Neural cell (in vitro differentiated cells): ENCODE measurements around the gene ITGA5. TPM values are rescaled to one million over a fixed set of nuclear protein-coding genes. Genes with fewer than 3 reads are reported as not detected.
A peak's percentile ranks its signal among the peaks of the same experiment; 100 is the strongest.

ENCODE experiments used
- H2AFZ ChIP-seq: fragments of 200-600, 300-800 bp; sonication (generic), shearing (Covaris generic); 2 replicates; pipeline ENCODE4 v1.6.0; 2014; ENCODE audit warnings: low read depth, mild to moderate bottlenecking, antibody characterized with exemption, low read length, moderate library complexity
- H3F3A ChIP-seq: fragments of 200-600 bp; shearing (Covaris generic); 2 replicates; pipeline ENCODE4 v1.6.1; 2016; ENCODE audit warnings: mild to moderate bottlenecking, moderate library complexity, mixed read lengths, antibody characterized with exemption, low read length; ENCODE audit not compliant: insufficient read depth, poor library complexity, severe bottlenecking
- H3K27ac ChIP-seq: fragments of 200-600, 300-800 bp; sonication (generic), shearing (Covaris generic); 2 replicates; pipeline ENCODE4 v1.5.1; 2014; ENCODE audit warnings: mild to moderate bottlenecking, low read length, moderate library complexity
- H3K27me3 ChIP-seq: fragments of 300-800, 200-600 bp; sonication (generic), shearing (Covaris generic); 2 replicates; pipeline ENCODE4 v1.6.0; 2014; ENCODE audit warnings: mild to moderate bottlenecking, low read depth, low read length, moderate library complexity; ENCODE audit not compliant: insufficient read depth
- H3K36me3 ChIP-seq: fragments of 300-800, 200-600 bp; sonication (generic), shearing (Covaris generic); 2 replicates; pipeline ENCODE4 v1.5.1; 2014; ENCODE audit warnings: mild to moderate bottlenecking, antibody characterized with exemption, low read length, moderate library complexity; ENCODE audit not compliant: insufficient read depth
- H3K4me2 ChIP-seq: fragments of 300-800, 200-600 bp; sonication (generic), shearing (Covaris generic); 2 replicates; pipeline ENCODE4 v1.6.0; 2014; ENCODE audit warnings: mild to moderate bottlenecking, low read length
- H3K4me3 ChIP-seq: fragments of 300-800, 200-600 bp; sonication (generic), shearing (Covaris generic); 2 replicates; pipeline ENCODE4 v1.5.1; 2014; ENCODE audit warnings: mild to moderate bottlenecking, low read length, moderate library complexity
- H3K79me2 ChIP-seq: fragments of 200-600 bp; shearing (Covaris generic); replicated peaks from 2 replicates; pipeline ENCODE4 v1.6.0; 2014; ENCODE audit warnings: mild to moderate bottlenecking, low read length, moderate library complexity; ENCODE audit not compliant: insufficient read depth
- H3K9ac ChIP-seq: fragments of 300-800, 200-600 bp; sonication (generic), shearing (Covaris generic); 2 replicates; pipeline ENCODE4 v1.6.1; 2016; ENCODE audit warnings: mild to moderate bottlenecking, low read length, mixed read lengths
- H3K9me2 ChIP-seq: fragments of 200-600 bp; shearing (Covaris generic); 2 replicates; pipeline ENCODE4 v1.6.1; 2016; ENCODE audit warnings: mild to moderate bottlenecking, low read length, mixed read lengths; ENCODE audit not compliant: insufficient read depth
- H3K9me3 ChIP-seq: fragments of 200-600, 300-800 bp; sonication (generic), shearing (Covaris generic); 2 replicates; pipeline ENCODE4 v1.6.1; 2016; ENCODE audit warnings: mild to moderate bottlenecking, mixed run types, low read length, moderate library complexity, mixed read lengths
- H4K20me1 ChIP-seq: fragments of 200-600 bp; shearing (Covaris generic); 2 replicates; pipeline ENCODE4 v1.6.1; 2016; ENCODE audit warnings: mild to moderate bottlenecking, mixed run types; ENCODE audit not compliant: insufficient read depth
- EP300 ChIP-seq: fragments of 450-650 bp; conservative IDR thresholded peaks from 2 replicates; pipeline ENCODE4 v1.6.1; 2014; ENCODE audit warnings: antibody characterized with exemption, mild to moderate bottlenecking, moderate library complexity; ENCODE audit not compliant: poor library complexity, severe bottlenecking
- EZH2 ChIP-seq: fragments of 200-600, 300-800 bp; shearing (Covaris generic), sonication (generic); IDR thresholded peaks from 2 replicates; pipeline ENCODE4 v1.6.1; 2014; ENCODE audit warnings: antibody characterized with exemption, low read length, borderline replicate concordance, mild to moderate bottlenecking; ENCODE audit not compliant: insufficient read depth, poor library complexity, severe bottlenecking
- MXI1 ChIP-seq: fragments of 450-650 bp; conservative IDR thresholded peaks from 2 replicates; pipeline ENCODE4 v1.6.1; 2014; ENCODE audit warnings: antibody characterized with exemption, mild to moderate bottlenecking; ENCODE audit not compliant: poor library complexity, severe bottlenecking
- POLR2AphosphoS5 ChIP-seq: IDR thresholded peaks from 2 replicates; pipeline ENCODE4 v1.6.1; 2012
- RAD21 ChIP-seq: fragments of 450-650 bp; conservative IDR thresholded peaks from 2 replicates; pipeline ENCODE4 v1.6.1; 2014; ENCODE audit warnings: antibody characterized with exemption, mild to moderate bottlenecking, moderate library complexity
- SMC3 ChIP-seq: fragments of 450-650 bp; conservative IDR thresholded peaks from 2 replicates; pipeline ENCODE4 v1.6.1; 2014; ENCODE audit warnings: antibody characterized with exemption, mild to moderate bottlenecking, moderate library complexity; ENCODE audit not compliant: poor library complexity
- TAF1 ChIP-seq: IDR thresholded peaks from 2 replicates; pipeline ENCODE4 v1.6.1; 2012; ENCODE audit warnings: low read depth
- polyA plus RNA-seq: library from polyadenylated mRNA; depleted of rRNA; stranded (reverse); fragments of >200 nt; gene quantifications from 2 replicates; pipeline ENCODE4 v1.2.3, GENCODE V29; 2014
- TF ChIP-seq, protein P1 (sequence below): IDR thresholded peaks from 2 replicates; pipeline ENCODE4 v1.6.1; 2012; ENCODE audit warnings: borderline replicate concordance
- TF ChIP-seq, protein P2 (sequence below): fragments of 450-650 bp; IDR thresholded peaks from 2 replicates; pipeline ENCODE4 v1.5.1; 2014; ENCODE audit warnings: antibody characterized with exemption, mild to moderate bottlenecking, moderate library complexity; ENCODE audit not compliant: poor library complexity, severe bottlenecking

Gene ITGA5
- polyA plus RNA-seq, 1 donor from 2014 or later: not detected

DNA sequence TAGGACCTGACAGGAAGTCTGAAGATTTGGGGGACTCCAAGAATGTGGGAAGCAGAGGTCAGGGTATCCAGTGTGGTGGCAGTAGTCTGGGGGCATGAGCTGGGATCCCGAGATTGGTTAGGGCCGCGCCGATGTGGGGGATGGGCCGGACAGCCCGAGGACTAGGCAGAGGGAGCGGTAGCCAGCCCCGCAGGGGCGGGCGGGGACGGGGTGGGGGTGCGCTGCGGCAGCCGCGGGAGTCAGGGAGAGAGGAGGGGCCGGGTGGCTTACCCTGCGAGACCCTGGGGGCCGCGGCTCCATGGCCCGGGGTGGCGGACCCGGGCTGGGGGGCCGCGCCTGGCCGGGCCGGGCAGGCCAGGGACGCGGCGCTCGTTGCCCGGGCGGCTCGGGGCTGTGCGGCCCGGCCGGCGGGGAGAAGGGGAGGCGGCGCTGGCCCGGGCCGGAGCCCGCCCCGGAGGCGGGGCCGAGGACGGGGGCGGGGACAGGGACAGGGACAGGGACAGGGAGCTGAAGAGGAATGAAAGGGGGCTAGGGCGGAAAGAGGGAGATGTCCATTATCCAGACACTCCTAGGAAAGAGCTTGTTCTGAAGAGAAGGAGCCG, 40.2 kb downstream of the ITGA5 start:
- Histone ChIP-seq H3F3A (no peaks in the 10 kb centered on the region), H2AFZ (no peak overlapping the region)

DNA sequence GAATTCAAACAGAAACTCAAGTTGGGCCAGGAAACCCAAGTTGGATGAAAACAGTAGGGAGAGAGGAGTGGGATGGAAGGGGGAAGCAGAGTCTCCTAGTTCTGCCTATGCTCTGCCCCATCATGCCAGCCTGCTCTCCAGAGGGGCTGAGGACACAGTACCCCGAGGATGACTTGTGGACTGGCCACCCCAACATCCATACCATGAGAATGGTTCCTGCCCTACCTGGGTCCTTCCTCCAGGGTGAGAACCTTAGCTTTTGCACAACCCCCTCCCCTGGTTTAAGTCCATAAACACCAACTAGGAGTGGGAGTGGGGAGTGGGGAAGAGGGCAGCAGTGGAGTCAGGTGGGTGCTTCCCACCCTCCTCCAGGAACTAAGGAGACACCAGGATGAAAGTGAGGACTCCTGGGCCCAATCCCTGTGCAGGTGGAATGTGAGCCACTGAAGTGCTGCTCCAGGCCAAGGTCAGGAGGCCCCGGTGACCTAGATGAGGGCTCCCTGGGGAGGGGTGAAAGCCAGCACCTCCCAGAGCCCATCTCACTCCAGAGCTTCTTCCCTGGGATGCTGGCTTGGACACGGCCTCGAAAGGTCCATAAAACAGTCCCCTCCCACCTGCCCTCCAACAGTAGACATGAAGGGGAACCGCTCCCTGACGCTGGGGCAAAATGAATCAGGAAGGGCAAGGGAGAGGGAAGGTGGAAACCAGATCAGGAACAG, 41.1 kb downstream of the ITGA5 start:
- no peaks in the 10 kb centered on the region for H3K79me2 ChIP-seq
- no peaks in the 10 kb centered on the region for H3F3A ChIP-seq
- no peak overlapping the region for H3K27ac ChIP-seq
- no peaks in the 10 kb centered on the region for H3K27me3 ChIP-seq
- H3K36me3 ChIP-seq: no peaks in the 10 kb centered on the region
- H3K9me3 ChIP-seq: no peaks in the 10 kb centered on the region
- no peak overlapping the region for H2AFZ ChIP-seq
- peak overlapping the region; percentile 62 for H3K4me3 ChIP-seq
- H4K20me1 ChIP-seq: no peaks in the 10 kb centered on the region
- no peak overlapping the region for H3K9ac ChIP-seq
- H3K9me2 ChIP-seq: no peaks in the 10 kb centered on the region
- H3K4me2 ChIP-seq: peak overlapping the region; percentile 53
- TF ChIP-seq MXI1: no peak
- no peak for TF ChIP-seq EZH2
- TF ChIP-seq EP300: no peak
- no peak for TF ChIP-seq SMC3
- TF ChIP-seq POLR2AphosphoS5: no peak
- TF ChIP-seq, protein P1, sequence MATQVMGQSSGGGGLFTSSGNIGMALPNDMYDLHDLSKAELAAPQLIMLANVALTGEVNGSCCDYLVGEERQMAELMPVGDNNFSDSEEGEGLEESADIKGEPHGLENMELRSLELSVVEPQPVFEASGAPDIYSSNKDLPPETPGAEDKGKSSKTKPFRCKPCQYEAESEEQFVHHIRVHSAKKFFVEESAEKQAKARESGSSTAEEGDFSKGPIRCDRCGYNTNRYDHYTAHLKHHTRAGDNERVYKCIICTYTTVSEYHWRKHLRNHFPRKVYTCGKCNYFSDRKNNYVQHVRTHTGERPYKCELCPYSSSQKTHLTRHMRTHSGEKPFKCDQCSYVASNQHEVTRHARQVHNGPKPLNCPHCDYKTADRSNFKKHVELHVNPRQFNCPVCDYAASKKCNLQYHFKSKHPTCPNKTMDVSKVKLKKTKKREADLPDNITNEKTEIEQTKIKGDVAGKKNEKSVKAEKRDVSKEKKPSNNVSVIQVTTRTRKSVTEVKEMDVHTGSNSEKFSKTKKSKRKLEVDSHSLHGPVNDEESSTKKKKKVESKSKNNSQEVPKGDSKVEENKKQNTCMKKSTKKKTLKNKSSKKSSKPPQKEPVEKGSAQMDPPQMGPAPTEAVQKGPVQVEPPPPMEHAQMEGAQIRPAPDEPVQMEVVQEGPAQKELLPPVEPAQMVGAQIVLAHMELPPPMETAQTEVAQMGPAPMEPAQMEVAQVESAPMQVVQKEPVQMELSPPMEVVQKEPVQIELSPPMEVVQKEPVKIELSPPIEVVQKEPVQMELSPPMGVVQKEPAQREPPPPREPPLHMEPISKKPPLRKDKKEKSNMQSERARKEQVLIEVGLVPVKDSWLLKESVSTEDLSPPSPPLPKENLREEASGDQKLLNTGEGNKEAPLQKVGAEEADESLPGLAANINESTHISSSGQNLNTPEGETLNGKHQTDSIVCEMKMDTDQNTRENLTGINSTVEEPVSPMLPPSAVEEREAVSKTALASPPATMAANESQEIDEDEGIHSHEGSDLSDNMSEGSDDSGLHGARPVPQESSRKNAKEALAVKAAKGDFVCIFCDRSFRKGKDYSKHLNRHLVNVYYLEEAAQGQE: no peak
- TF ChIP-seq, protein P2, sequence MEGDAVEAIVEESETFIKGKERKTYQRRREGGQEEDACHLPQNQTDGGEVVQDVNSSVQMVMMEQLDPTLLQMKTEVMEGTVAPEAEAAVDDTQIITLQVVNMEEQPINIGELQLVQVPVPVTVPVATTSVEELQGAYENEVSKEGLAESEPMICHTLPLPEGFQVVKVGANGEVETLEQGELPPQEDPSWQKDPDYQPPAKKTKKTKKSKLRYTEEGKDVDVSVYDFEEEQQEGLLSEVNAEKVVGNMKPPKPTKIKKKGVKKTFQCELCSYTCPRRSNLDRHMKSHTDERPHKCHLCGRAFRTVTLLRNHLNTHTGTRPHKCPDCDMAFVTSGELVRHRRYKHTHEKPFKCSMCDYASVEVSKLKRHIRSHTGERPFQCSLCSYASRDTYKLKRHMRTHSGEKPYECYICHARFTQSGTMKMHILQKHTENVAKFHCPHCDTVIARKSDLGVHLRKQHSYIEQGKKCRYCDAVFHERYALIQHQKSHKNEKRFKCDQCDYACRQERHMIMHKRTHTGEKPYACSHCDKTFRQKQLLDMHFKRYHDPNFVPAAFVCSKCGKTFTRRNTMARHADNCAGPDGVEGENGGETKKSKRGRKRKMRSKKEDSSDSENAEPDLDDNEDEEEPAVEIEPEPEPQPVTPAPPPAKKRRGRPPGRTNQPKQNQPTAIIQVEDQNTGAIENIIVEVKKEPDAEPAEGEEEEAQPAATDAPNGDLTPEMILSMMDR: no peak
- TF ChIP-seq RAD21: no peak

More for the DNA sequence above, 40.2 kb downstream of the ITGA5 start:
- TF ChIP-seq POLR2AphosphoS5: no peak
- no peak for TF ChIP-seq SMC3
- no peak for TF ChIP-seq RAD21
- TF ChIP-seq EP300: no peak
- no peak for TF ChIP-seq MXI1
- TF ChIP-seq EZH2: no peak
- TF ChIP-seq, protein P2: no peak
- TF ChIP-seq, protein P1: no peak
- TF ChIP-seq TAF1: no peak
- H3K9me2 ChIP-seq: no peaks in the 10 kb centered on the region
- no peaks in the 10 kb centered on the region for H3K27me3 ChIP-seq
- no peak overlapping the region for H3K27ac ChIP-seq
- no peaks in the 10 kb centered on the region for H4K20me1 ChIP-seq
- no peaks in the 10 kb centered on the region for H3K9me3 ChIP-seq
- no peaks in the 10 kb centered on the region for H3K79me2 ChIP-seq
- peak overlapping the region; percentile 55 for H3K9ac ChIP-seq
- peak overlapping the region; percentile 53 for H3K4me2 ChIP-seq
- H3K36me3 ChIP-seq: no peaks in the 10 kb centered on the region
- H3K4me3 ChIP-seq: peak overlapping the region; percentile 63
